GM18507 (cell line): ENCODE results near the gene COL7A1.
"Not testable (repeated sequence)": the region's sequence is repeated elsewhere in the genome, so short reads cannot be mapped to it uniquely, and the experiment has no call there.

ENCODE experiments used
- DNase-seq: peaks from one replicate; pipeline ENCODE4 v3.0.0; 2011; ENCODE audit warnings: low read depth; ENCODE audit not compliant: insufficient read length; ENCODE audit errors: extremely low spot score
- FAIRE-seq: peaks from 2 replicates; lab custom pipeline; 2011; peaks lifted over from hg19 to GRCh38; lab: Jason Lieb, UNC

The COL7A1 gene

DNA sequence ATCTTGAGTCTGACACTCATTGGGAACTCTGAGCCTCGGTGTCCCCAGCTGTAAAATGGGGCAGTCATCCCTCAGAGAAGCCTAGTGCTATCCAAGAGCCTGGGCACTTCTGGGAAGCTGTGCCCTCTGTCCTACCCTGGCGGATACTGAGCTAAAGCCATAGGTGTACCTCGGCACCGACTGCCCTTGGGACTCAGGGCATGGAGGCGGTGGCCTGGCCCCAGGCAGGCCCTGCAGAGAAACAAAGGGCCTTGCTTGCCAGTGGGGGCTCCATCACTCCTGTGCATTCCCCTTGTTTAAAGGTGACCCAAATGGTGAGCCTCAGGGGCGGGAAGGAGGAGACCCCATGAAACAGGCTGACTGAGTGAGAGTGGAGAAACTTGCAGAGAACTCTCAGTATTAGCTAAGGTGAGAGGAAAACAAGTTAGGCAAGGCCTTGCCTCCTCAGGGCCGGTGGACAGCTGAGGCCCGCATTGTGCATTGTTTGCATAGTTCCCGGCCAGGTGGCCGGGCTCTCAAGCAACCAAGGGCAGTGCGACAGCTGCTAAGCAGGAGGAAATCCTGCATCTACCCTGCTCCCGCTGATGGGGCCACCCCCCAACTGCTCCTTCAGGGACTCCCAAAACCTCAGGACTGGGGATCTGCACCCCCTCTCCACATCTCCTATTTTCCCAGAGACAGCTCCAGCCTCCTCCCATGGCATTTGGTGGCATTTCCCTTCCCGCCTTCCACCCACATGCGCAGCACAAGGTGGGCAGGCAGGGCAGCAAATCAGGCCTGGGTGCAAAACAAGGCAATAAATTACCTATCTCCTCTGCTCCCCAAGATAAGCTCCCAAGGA, 42.8 kb downstream of the COL7A1 start:
- no peak for DNase-seq
- no peak for FAIRE-seq

DNA sequence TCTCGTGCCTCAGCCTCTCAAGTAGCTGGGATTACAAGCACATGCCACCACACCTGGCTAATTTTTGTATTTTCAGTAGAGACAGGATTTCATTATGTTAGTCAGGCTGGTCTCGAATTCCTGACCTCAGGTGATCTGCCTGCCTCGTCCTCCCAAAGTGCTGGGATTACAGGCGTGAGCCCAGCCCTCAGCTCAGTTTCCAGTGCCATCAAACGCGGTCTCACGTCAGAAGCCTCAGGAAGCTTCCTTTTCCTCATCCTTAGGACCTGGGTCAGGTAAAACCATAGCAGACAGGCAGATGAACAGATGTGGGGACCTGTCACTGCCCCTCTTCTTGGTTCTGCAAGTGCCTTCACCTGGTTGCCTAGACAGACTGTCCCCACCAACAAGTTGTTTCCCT, 43.5 kb downstream of the COL7A1 start:
- DNase-seq, FAIRE-seq: not testable (repeated sequence)

DNA sequence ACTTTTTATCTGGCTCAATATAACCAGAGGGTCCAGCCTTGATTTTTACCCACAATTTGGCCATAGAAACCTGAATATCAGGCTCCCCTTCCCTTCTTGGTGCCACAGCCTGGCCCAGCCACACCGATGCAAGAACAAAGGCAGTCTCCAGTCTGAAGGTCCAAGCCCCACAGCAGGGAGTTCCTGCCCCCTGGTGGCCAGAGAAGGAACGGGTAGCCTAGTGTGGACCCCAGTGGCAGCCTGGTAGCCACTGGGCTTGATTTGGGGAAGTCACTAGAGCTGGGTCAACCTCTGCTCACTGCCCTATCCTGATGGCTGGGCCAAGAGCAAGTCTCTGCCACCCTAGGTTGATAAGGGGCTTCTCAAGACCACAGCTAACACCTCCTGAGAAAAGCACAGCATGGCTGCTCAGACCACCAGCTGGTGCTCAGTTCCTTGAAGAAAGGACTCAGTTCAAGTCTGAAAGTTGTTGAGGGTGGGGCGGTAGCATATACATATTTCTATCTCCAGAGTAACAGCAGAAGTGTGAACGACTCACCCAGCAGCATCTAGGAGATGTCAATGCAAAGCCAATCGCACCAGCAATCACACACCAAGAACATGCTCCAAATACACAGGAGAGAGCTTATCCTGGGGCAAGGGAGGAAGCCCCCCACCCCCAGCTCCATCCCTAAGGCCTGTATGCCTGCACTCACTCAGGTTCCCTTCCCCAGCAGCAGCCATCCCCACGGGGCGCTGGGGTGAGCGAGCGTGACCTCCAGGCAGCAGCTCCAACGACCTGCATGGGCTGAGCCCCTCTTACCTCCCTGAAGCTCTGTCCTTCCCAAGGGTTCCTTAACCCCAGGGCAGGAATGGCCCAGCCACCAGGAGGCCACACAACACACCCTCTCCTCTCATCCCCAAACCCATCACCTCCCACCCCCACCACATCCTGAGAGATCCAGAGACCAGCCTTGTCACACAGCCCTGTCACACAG, 46.1 kb downstream of the COL7A1 start:
- DNase-seq (peak; percentile 54), FAIRE-seq (peak; percentile 88)

DNA sequence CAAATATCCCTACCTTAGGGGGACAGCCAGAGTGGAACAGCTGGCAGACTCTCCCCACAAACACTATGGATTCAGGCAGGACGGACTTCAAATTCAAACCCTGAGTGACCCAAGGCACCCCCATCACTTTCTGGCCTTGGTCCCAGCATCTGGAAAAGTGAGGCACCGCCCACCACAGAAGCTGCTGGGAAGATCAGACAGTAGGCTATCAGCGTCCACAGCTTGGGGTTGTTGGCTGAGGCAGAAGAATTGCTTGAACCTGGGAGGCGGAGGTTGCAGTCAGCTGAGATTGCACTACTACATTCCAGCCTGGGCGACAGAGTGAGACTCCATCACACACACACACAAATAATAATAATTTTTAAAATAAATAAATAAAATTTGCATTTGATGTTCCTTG, 47.0 kb downstream of the COL7A1 start:
- no peak for DNase-seq
- no peak for FAIRE-seq

DNA sequence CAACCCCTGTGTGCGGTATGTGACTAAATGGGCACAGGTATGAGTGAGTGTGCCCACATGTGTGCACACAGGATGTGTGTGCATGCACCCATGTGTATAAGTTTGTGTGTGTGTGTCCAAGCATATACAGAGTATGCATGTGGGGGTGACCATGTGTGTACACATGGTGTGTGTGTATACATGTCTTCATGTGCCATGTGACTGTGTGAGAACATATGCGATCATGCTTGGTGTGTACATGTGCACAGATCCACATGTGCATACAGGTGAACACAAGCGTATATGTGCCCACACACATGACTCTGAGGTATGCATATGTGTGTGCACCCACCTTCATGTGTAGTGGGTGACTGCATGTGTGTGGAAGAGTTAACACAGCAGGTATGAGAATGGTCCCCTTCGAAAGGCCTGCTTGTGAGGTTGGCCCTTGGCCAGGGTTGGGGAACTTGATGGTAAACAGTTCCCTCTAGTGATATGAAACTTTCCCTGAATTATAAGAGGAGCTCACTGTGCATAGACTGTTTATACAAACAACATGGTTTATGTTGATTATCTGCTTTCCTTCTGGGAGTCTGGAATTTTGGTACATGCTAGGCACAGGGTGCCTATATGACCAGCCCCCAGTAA, 48.8 kb downstream of the COL7A1 start:
- no peak for FAIRE-seq
- DNase-seq: no peak

DNA sequence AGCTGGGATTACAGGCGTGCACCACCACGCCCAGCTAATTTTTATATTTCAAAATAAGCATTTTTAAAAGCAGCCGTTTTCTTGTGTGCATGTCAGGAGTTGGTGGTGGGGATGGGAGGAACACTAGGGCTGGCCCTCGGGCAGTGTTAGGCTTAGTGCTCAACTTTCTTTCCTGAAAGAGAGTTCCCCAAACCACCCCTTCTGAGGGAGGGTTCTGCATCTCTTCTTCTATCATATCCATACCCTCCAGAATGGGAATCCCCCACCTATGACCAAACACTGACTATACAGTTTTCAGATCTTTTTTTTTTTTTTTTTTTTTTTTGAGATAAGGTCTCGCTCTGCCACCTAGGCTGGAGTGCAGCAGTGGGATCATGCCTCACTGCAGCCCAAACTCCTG, 51.0 kb downstream of the COL7A1 start:
- FAIRE-seq (no peak), DNase-seq (no peak)

DNA sequence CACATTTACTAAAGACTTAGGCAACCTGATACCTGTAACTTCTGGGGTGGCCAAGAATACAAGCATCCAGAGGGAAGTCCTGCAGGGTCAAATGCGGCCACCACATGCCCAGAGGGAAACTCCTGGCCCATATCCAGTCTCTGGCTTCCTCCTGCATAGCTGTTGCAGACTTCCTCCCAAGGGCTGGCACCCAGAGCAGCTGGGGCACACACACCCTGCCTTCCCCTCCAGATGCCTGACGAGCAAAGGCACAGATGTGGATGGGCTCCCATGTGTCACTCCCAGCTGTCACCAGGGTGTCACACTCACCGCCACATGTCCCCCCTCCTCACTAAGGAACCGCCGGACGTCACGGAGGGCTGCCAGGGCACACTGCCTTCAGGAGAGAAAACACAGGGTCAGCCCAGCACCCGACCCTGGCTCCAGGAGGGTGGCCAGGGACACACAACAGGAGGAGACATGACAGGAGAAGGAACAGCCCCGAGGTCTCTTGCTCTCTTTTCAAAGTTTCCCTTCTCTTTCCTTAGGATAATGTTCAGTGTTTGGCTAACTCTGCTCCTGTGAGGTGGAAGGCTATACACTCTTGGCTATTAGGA, 51.8 kb downstream of the COL7A1 start:
- no peak for FAIRE-seq
- no peak for DNase-seq

DNA sequence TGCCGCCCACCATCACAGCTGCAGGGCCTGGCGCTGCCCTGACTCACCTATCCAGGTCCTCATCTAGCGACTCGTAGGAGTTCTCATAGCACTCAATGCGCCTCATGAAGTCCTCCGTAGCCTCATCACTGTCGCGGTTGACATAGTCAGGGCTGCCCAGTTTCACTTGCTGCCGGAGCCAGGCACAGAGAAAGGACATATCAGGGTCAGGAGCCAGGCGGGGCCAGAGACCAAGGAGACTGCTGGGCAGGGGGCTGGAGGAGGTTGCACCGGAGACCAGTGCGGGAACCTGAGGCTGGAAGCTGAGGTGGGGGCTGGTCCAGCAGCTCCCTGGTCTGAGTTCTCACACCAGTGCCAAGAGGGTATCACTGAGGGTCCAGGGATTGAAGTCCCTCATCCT, 56.7 kb downstream of the COL7A1 start:
- FAIRE-seq (no peak), DNase-seq (no peak)

DNA sequence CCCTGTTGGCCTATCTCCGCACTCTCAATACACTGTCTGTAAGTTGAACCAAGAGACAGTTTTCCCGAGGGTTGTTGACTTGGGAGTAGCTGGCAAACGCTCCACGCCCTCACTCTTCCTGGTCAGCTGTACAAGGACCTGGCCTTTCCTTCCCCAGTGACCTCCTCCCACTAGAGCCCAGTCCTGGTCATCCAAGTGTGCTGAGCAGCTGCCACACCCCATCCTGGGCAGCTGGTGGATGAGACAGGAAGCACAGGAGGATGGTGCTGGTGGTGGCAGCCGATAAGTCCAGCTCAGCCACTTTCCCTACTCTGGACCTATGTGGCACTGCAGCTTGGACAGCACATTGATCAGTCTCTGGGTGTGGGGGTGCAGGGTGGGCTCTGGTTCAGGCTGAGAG, 58.3 kb downstream of the COL7A1 start:
- no peak for FAIRE-seq
- DNase-seq: no peak

DNA sequence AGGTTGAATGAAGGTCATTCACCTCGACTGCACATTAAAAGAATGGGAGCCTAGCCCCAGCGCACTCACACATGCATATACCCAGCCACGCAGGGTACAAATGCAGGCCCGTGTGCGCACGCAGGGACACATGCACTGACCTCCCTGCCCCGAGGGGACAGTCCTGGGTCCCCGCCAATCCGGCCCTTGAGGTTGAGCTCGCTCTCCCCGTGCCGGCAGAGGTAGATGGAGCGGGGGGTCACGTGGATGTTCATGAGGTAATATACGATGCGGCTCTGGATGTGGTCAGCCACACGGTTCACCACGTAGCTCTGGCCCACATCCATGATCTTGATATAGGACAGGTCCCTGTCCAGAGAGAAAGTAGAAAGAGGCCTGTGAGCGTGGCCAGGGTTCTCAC, 59.0 kb downstream of the COL7A1 start:
- no peak for FAIRE-seq
- no peak for DNase-seq

DNA sequence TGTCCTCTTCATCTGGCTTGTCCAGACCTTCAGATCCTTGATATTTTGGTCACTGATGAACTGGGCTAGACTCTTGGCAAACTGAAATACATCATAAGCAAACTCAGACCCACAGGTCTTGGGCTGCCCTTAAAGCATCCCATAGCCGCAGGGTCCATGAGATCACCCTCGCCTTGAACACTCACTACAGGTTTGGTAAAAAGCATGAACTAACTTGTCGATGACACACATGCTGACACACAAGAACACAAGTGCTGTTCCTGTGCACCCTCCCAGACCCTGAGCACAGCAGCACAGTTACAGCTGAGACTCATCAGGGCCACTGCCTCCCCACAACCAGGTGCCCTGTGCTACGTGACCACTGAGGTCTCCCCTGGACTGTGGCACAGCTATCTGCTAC, 59.6 kb downstream of the COL7A1 start:
- FAIRE-seq: no peak

DNA sequence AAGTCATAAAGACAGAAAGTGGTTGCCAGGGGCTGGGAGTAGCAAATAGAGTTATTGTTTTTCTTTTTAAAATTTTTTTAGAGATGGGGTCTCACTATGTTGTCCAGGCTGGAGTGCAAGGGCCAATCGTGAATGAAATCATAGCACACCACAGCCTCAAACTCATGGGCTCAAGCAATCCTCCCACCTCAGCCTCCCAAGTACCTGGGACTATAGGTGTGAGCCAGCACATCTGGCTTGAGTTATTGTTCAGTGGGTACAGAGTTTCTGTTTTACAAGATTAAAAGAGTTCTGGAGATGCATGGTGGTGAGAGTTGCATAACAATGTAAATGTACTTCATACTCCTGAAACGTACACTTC, 62.2 kb downstream of the COL7A1 start:
- FAIRE-seq (no peak), DNase-seq (no peak)

More for the DNA sequence above, 59.6 kb downstream of the COL7A1 start:
- DNase-seq: no peak

DNA sequence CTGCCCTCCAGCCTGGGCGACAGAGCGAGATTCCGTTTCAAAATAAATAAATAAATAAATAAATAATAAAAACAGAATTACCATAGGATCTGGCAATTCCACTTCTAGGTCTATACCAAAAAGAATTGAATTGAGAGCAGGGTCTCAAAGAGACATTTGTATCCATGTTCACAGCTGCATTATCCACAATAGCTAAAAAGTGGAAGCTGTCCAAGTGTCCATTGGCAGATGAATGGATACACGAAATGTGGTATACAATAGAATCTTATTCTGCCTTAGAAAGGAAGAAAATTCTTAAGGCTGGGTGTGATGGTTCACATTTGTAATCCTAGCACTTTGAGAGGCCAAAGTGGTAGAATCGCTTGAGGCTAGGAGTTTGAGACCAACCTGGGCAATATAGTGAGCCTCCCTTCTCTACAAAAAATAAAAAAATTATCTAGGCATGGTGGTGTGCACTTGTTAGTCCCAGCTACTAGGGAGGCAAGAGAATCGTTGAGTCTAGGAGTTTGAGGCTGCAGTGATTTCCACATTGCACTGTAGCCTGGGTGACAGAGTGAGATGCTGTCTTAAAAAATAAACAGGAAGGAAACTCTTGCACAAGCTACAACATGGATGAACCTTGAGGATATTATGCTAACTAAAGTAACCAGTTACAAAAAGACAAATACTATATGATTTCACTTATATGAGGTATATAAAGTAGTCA, 62.7 kb downstream of the COL7A1 start:
- no peak for FAIRE-seq
- DNase-seq: no peak

DNA sequence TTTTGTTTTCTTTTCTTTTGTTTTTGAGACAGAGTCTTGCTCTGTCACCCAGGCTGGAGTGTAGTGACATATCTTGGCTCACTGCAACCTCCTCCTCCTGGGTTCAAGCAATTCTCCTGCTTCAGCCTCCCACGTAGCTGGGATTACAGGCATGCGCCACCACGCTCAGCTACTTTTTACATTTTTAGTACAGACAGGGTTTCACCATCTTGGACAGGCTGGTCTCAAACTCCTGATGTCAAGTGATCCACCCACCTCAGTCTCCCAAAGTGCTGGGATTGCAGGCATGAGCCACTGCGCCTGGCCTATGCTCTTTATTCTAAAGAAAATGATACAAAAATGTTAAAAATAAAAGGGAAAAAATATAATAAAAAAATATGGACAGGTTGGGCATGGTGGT, 64.4 kb downstream of the COL7A1 start:
- not testable (repeated sequence) for FAIRE-seq, DNase-seq

DNA sequence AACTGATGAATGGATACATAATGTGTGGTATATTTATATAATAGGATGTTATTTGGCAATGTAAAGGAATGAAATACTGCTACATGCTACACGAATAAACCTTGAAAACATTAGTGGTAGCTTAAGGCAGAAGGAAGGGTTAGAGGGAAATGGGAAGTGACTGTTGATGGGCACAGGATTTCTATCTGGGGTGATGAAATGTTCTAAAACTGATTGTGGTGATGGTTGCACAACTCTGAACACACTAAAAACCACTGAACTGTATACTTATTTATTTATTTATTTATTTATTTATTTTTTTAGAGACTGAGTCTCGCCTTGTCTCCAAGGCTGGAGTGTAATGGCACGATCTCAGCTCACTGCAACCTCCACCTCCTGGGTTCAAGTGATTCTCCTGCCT, 66.4 kb downstream of the COL7A1 start:
- DNase-seq: no peak
- FAIRE-seq: no peak

DNA sequence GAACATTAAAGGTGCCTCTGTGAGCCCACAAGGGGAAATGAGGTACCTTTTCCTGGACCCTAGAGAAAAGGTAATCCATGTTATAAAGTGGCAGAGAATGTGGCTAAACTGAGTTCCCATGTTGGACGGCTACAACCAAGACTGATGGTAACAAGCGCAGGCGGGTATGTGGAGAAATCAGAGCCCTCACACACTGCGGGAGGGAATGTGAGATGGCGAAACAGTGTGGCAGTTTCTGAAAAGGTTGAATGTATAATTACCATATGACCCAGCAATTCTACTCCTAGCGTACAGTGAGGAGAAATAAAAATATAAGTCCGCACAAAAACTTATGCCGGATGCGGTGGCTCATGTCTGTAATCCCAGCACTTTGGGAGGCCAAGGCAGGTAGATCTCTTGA, 67.1 kb downstream of the COL7A1 start:
- no peak for FAIRE-seq
- DNase-seq: no peak

DNA sequence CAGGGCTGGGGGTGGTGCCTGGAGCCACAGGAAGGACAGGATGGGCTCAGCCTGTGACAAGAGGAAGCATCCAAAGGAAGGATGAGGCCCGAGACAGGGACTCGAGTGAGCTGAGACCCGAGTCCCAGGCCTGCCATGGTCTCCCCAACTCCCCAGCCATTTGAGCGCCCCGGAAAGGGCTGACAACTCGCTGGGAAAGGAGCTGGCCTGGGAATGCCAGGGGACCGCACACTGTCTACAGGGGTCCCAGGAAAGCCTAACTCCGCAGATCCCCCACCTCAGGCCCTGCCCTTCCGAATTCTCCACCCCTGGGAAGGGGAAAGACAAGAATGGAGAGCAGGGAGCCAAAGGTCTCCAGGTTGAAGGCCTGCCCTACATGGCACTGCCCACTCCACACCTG, 70.2 kb downstream of the COL7A1 start:
- DNase-seq (no peak), FAIRE-seq (no peak)

DNA sequence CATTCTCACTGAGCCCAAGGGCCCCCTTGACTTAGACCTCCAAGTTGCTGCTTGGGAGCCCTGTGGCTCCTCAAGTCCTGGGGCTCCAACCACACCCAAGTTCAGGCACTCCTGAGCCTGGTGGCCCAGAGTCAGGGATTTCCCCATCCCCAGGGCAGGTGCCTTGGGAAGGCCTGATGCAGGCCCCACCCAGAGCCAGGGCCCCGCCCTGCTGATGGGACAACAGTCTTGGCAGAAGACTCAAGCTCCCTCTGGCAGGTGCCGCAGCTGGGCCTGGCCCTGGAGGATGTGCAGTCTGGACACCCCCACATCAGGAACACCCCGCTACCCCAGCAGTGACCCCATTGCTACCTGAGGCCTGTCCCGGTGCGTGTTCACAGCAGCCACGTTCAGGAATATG, 73.5 kb downstream of the COL7A1 start:
- FAIRE-seq (no peak), DNase-seq (no peak)

DNA sequence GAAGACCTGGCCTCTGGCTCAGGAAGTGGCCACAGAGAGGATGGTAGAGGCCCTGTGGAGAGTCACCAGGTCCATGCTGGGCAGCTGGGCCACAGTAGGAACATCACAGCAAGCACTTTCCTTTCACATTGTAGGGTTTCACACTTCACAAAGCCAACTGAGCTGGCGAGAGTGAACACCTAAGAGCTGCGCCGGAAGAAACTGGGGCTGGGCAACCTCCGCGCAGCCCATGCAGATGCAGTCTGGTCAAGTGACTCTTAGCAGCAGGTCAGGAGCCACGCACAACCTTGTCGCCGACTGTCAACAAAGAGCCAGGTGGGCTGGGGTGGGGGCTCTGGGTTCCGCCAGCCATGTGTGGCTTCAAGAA, 75.9 kb downstream of the COL7A1 start:
- no peak for FAIRE-seq
- DNase-seq: no peak
